K562 (cell line): Measurements from ENCODE around the gene FAM120B. TPM values are rescaled to one million over a fixed set of nuclear protein-coding genes. Genes with fewer than 3 reads are reported as not detected.

ENCODE experiments used
- ATAC-seq: fragments of 200-7000 bp; cut with Tn5 transposase; 3 replicates; pipeline ENCODE4 v1.9.1; 2020; ENCODE audit warnings: moderate library complexity
- BruUV-seq: library from RNA; stranded (reverse); fragments of 400-500 nt; replicated peaks from 2 replicates; lab custom pipeline; 2021; lab: Mats Ljungman, UMichigan
- CTCF ChIA-PET: fragments of 300-600 bp; formaldehyde crosslinking; extraction: SDS; loops from one replicate; lab custom pipeline; 2021; ENCODE audit warnings: low intra/inter-chr PET ratio; lab: Yijun Ruan, JAX
- POLR2A ChIA-PET: fragments of 300-600, 350-650 bp; sonication (Branson Sonifier 250); formaldehyde crosslinking; extraction: SDS; loops from one replicate; lab custom pipeline; 2021; ENCODE audit warnings: antibody characterized with exemption, inconsistent platforms; lab: Yijun Ruan, JAX
- DNase-seq, 4 experiments: peaks; one replicate each; pipeline versions ENCODE4 v3.0.0 to v3.0.0-alpha.2; 2011 to 2018; ENCODE audit warnings: low spot score in 3 of 4, mixed read lengths in 3 of 4; ENCODE audit errors: extremely low read depth in 1 of 4
- FAIRE-seq: peaks from 2 replicates; lab custom pipeline; 2011; peaks lifted over from hg19 to GRCh38; lab: Jason Lieb, UNC
- H2AFZ ChIP-seq: 2 replicates; pipeline ENCODE4 v1.6.0; 2011; ENCODE audit warnings: low read depth, low read length, control low read depth, inconsistent platforms
- H3K27ac ChIP-seq: fragments of 200-600 bp; 3 replicates; pipeline ENCODE4 v1.8.0; 2011; ENCODE audit warnings: low read depth, mild to moderate bottlenecking, control low read depth, inconsistent platforms, low read length, moderate library complexity, mixed read lengths; ENCODE audit errors: extremely low read depth
- H3K27me3 ChIP-seq, 2 experiments: fragments of 300-600 bp in 1 of 2; 2 replicates in 1 of 2; 3 replicates in 1 of 2; pipeline versions ENCODE4 v1.6.0 to v1.8.0; 2011; ENCODE audit warnings: inconsistent platforms in 2 of 2, low read length in 2 of 2, mild to moderate bottlenecking in 1 of 2, mixed read lengths in 1 of 2, moderate library complexity in 1 of 2; ENCODE audit not compliant: control insufficient read depth in 2 of 2, insufficient read depth in 2 of 2
- H3K36me3 ChIP-seq: fragments of 300-600 bp; 3 replicates; pipeline ENCODE4 v1.8.0; 2011; ENCODE audit warnings: mild to moderate bottlenecking, low read length, inconsistent platforms; ENCODE audit not compliant: control insufficient read depth, insufficient read depth
- H3K4me1 ChIP-seq, 2 experiments: fragments of 200-600 bp in 1 of 2; replicated peaks in 1 of 2; 2 replicates in 1 of 2; 3 replicates in 1 of 2; pipeline versions ENCODE4 v1.5.1 to v1.8.0; 2011; ENCODE audit warnings: inconsistent platforms in 2 of 2, low read length in 2 of 2, mild to moderate bottlenecking in 1 of 2, mixed read lengths in 1 of 2, moderate library complexity in 1 of 2; ENCODE audit not compliant: control insufficient read depth in 2 of 2, insufficient read depth in 2 of 2
- H3K4me2 ChIP-seq: 2 replicates; pipeline ENCODE4 v1.6.1; 2011; ENCODE audit warnings: low read length, control low read depth, inconsistent platforms, mixed read lengths; ENCODE audit not compliant: insufficient read depth
- H3K4me3 ChIP-seq: fragments of 200-600 bp; sonication (generic), shearing (Covaris generic); 2 replicates; pipeline ENCODE4 v1.5.1; 2016; ENCODE audit warnings: control low read depth, inconsistent platforms
- H3K79me2 ChIP-seq: fragments of 200-600 bp; 3 replicates; pipeline ENCODE4 v1.8.0; 2011; ENCODE audit warnings: low read length, inconsistent platforms; ENCODE audit not compliant: control insufficient read depth, insufficient read depth
- H3K9ac ChIP-seq, 2 experiments: 2 replicates each; pipeline versions ENCODE4 v1.6.0 to v1.6.1; 2011; ENCODE audit warnings: low read depth in 2 of 2, low read length in 2 of 2, control low read depth in 1 of 2, inconsistent platforms in 1 of 2, mild to moderate bottlenecking in 1 of 2, mixed read lengths in 1 of 2; ENCODE audit not compliant: insufficient read depth in 1 of 2
- H3K9me1 ChIP-seq: one replicate; pipeline ENCODE4 v1.6.0; 2011; ENCODE audit warnings: inconsistent platforms, mild to moderate bottlenecking, low read length, moderate library complexity; ENCODE audit not compliant: control insufficient read depth, insufficient read depth
- H3K9me3 ChIP-seq: replicated peaks from 2 replicates; pipeline ENCODE4 v1.5.1; 2011; ENCODE audit warnings: low read depth, low read length, inconsistent platforms; ENCODE audit not compliant: control insufficient read depth, insufficient read depth
- H4K20me1 ChIP-seq: replicated peaks from 2 replicates; pipeline ENCODE4 v1.6.1; 2011; ENCODE audit warnings: low read length, inconsistent platforms, mixed read lengths; ENCODE audit not compliant: control insufficient read depth, insufficient read depth
- ATF3 ChIP-seq, 2 experiments: fragments of 450-650 bp in 1 of 2; sonication (generic) in 1 of 2; formaldehyde crosslinking in 1 of 2; IDR thresholded peaks in 1 of 2; conservative IDR thresholded peaks in 1 of 2; 2 replicates each; pipeline versions ENCODE4 v1.6.1 to v1.8.1; 2016 to 2023; ENCODE audit warnings: mild to moderate bottlenecking in 2 of 2, moderate library complexity in 2 of 2, inconsistent platforms in 1 of 2, missing genetic modification reagents in 1 of 2
- DMBX1 ChIP-seq: fragments of 250-450 bp; sonication (Bioruptor Pico); IDR thresholded peaks from 2 replicates; pipeline ENCODE4 v1.8.0; 2022; ENCODE audit warnings: inconsistent platforms, mild to moderate bottlenecking, moderate library complexity, borderline replicate concordance
- RBM22 ChIP-seq: fragments of 200-400 bp; formaldehyde crosslinking; IDR thresholded peaks from 2 replicates; pipeline ENCODE4 v1.6.1; 2018; ENCODE audit warnings: low read length, low read depth; ENCODE audit not compliant: poor library complexity, severe bottlenecking
- RHOXF2B ChIP-seq: fragments of 250-450 bp; sonication (Bioruptor Pico); conservative IDR thresholded peaks from 2 replicates; pipeline ENCODE4 v1.5.1; 2021
- ZKSCAN1 ChIP-seq: fragments of 150-350 bp; IDR thresholded peaks from 2 replicates; pipeline ENCODE4 v1.6.1; 2016; ENCODE audit warnings: low read depth, low read length
- ZNF232 ChIP-seq: sonication (generic); formaldehyde crosslinking; IDR thresholded peaks from 2 replicates; pipeline ENCODE4 v1.8.0; 2022; ENCODE audit warnings: mild to moderate bottlenecking, missing genetic modification reagents
- ZNF507 ChIP-seq: conservative IDR thresholded peaks from 2 replicates; pipeline ENCODE4 v1.6.1; 2017; ENCODE audit warnings: missing genetic modification characterization, missing compliant biosample characterization
- ZNF696 ChIP-seq: fragments of 250-450 bp; sonication (Bioruptor Pico); conservative IDR thresholded peaks from 2 replicates; pipeline ENCODE4 v1.4.0; 2020; ENCODE audit warnings: mild to moderate bottlenecking, moderate library complexity
- ZSCAN29 ChIP-seq: fragments of 450-650 bp; IDR thresholded peaks from 2 replicates; pipeline ENCODE4 v1.6.1; 2017
- WGBS: fragments of 100-300 bp; shearing (Covaris generic); methylation state at CpG from one replicate; pipeline ENCODE4 v1.1.6; 2016; ENCODE audit warnings: low coverage, mixed read lengths; ENCODE audit not compliant: insufficient coverage; ENCODE audit errors: missing lambda C conversion rate; 5-methylcytosine and 5-hydroxymethylcytosine counted together
- in situ Hi-C: fragments of 300-500 bp; cut with MboI; formaldehyde crosslinking; loops from 4 replicates; pipeline ENCODE4 v1.15.0; 2018; ENCODE audit warnings: inconsistent platforms, mixed read lengths
- intact Hi-C: fragments of 100-400 bp; cut with micrococcal nuclease; formaldehyde crosslinking; loops from 2 replicates; pipeline ENCODE4 v1.14.2; 2022
- polyA plus RNA-seq, 8 experiments: library from polyadenylated mRNA; depleted of rRNA in 4 of 8; stranded (reverse) in 5 of 8; unstranded in 3 of 8; fragments of >200 nt; fragmentation: Nextera tagmentation in 2 of 8; fragmentation: Illumina TruSeq in 1 of 8; extraction: Ambion mirVana in 2 of 8; extraction: Trizol in 1 of 8; gene quantifications; 2 replicates each; pipeline versions ENCODE4 v1.2.1 to v1.2.3, GENCODE V29; 2011 to 2014; ENCODE audit warnings: inconsistent platforms in 1 of 8, missing spikeins in 1 of 8
- total RNA-seq, 7 experiments: library from RNA; depleted of rRNA in 6 of 7; stranded (reverse); fragments of >200 nt in 6 of 7; fragmentation: Illumina TruSeq in 2 of 7; extraction: Trizol in 2 of 7; gene quantifications; 2 replicates each; pipeline versions ENCODE4 v1.2.1 to v1.2.3, GENCODE V29; 2011 to 2021; ENCODE audit warnings: low replicate concordance in 1 of 7

Gene FAM120B
- total and polyA plus RNA-seq, 9 of the 15 experiments (the other 6 are each of a cell fraction or from before 2014, with no cell fraction given) = 3.5 to 22.6 (median 14.7) TPM

GRCh38 chr6:170405311-170405975 is 98.9 kb downstream of the FAM120B start:
- Histone ChIP-seq H2AFZ (no peak overlapping the region), H3K9ac (no peak overlapping the region), H3K9me3 (no peaks in the 10 kb centered on the region), H4K20me1 (no peaks in the 10 kb centered on the region), H3K27ac (no peak overlapping the region), H3K4me1 (no peaks in the 10 kb centered on the region), H3K4me3 (no peak overlapping the region), H3K4me2 (no peak overlapping the region), H3K36me3 (peaks cover 38% of the 10 kb centered on the region; the same call in 2 of the 3 replicates), H3K9me1 (no peaks in the 10 kb centered on the region), H3K27me3 (no peaks in the 10 kb centered on the region; a peak in 1 of 5 replicates), H3K79me2 (no peaks in the 10 kb centered on the region)
- 68% methylated on average over 8 of the region's 8 CpGs for WGBS
- DNase-seq (no peak), FAIRE-seq (no peak), ATAC-seq (no peak)
- intact Hi-C loops (no loop called here), in situ Hi-C loops (no loop called here)
- POLR2A ChIA-PET = no interaction called here
- BruUV-seq = no TSS peak
- CTCF ChIA-PET = no interaction called here
- TF ChIP-seq ZSCAN29 (no peak), ZKSCAN1 (no peak), ZNF232 (CRISPR knock-in tag) (no peak), ZNF507 (no peak), RHOXF2B (CRISPR knock-in tag) (no peak), RBM22 (no peak), ZNF696 (CRISPR knock-in tag) (no peak), ATF3 (IDR thresholded peaks at IDR 0.05) (no peak), ATF3 (CRISPR knock-in tag; conservative IDR thresholded peaks at IDR 0.05) (no peak), DMBX1 (no peak)
